ENCODE measurements around the gene DIS3L2.

The DIS3L2 gene

DNA sequence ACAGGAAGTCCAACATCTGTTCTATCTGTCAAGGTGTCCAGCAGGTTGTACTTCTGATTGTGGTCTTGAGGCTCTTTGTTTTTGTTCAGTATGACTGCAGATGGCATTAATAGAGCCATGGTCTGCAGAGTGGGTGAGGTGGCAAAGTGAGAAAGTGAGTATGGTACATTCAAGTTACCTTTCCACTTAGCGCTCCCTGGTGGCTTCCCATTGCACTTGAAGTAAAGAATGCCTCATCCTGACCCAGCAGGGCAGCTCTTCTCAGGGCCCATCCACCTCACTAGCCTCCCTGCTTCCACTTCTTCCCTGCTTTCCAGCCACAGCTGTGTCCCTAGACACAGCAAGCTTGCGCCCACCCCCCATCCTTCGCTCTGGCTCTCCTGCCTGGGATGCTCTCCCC, 269.0 kb downstream of the DIS3L2 start:
- DNase-seq (ENCODE audit: low spot score), result peak; percentile 52

DNA sequence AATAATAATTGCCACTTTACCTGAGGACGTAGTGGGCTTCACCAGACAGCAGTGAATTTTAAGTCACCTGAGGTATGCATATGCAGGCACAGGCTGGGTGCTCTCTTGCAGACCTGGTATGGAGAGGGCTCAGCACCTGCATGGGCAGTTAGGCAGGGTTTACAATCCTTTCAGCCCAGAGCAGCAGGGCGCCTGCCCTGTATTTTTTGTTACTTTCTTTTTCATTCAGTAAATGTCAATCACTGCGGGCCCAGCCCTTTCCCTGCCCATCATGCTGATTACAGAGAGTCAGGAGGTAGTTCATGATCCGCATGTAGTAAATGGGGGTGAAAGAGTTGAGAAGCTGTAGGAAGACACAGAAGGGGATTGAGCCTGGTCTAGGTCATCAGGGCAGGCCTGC, 270.0 kb downstream of the DIS3L2 start:
- no peak for DNase-seq (ENCODE audit: low spot score)

- no peak for DNase-seq (ENCODE audit: low spot score)
These were observed 271.4 kb downstream of the DIS3L2 start for GRCh38 chr2:232232915-232233314.

- DNase-seq (ENCODE audit: low spot score), result no peak
These were observed 273.6 kb downstream of the DIS3L2 start for GRCh38 chr2:232234922-232235615.

- no peak for DNase-seq (ENCODE audit: low spot score)
These were observed 274.2 kb downstream of the DIS3L2 start for GRCh38 chr2:232235716-232236115.

DNA sequence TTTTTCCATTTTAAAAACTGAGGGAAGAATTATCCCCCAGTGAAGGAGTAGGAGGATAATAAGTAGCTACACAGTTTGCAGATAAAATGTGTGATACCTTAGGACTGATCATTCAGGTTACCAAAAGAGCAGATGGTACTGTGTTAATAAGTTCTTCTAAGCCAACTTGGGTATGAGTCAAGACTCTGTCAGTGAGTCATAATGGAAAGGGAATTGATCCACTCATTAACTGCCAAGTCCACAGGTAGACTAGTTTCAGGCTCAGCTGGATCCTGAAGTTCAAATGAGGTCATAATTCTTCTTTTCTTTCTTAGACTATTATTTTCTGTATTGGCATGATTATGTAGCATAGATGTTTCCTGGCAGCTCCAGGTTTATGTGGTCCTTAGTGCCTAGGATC, 274.7 kb downstream of the DIS3L2 start:
- no peak for DNase-seq (ENCODE audit: low spot score)

- DNase-seq (ENCODE audit: low spot score), result no peak
These were observed 276.0 kb downstream of the DIS3L2 start for GRCh38 chr2:232237464-232237863.

DNA sequence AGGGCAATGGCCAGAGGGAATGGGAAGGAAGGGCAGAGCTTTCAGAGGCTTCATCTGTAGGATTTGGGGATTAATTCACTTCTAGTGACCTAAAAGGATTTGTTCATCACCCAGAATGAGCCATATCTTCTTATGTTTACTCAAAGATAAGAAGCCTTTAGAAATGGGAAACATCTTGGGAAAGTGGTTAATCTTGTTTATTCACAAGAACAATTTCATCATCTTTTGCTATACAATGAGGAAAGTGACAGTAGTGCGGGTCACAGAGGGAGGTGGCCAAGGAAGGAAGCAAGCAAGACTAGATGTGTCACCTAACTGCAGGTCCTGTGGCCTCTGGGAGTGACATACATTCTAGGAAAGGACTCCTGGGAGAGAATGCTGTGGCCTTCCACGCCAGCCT, 276.6 kb downstream of the DIS3L2 start:
- DNase-seq (ENCODE audit: low spot score), result no peak

- DNase-seq (ENCODE audit: low spot score), result no peak
These were observed 277.1 kb downstream of the DIS3L2 start for GRCh38 chr2:232238596-232238995.

DNA sequence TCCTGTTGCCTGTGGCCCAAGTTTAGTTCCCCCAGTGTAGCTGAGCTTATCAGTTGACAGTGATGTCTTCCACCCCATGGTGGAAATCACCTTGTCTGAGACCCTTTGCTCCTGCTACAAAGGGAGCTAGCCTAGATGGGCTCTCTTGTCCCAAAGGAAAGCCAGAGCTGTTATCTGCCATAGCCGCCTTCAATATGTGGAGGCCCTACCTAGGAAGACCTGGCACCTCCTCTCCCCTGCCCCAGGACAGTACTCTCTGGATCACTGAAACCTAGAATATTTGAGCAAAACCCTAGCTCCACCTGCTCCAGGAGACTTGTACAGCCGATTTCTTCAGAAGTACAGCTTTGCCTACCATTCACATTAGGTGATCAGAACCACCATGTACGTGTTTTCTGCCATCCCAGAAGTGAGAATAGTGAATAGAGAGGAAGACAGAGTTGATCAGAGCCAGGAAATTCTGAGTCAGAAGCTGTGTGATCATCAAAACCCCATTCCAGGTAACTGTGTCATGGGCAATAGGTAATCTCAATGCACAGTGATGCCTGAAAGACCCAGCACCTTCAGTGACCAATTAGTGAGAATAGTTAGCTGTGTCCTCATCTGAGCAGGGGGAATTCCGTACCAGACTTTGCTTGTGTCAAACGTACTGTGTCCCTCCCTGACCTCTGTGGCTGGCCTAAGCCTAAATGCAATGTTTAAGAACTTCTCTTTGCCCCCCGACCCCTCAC, 278.6 kb downstream of the DIS3L2 start:
- DNase-seq (ENCODE audit: low spot score), result no peak

DNA sequence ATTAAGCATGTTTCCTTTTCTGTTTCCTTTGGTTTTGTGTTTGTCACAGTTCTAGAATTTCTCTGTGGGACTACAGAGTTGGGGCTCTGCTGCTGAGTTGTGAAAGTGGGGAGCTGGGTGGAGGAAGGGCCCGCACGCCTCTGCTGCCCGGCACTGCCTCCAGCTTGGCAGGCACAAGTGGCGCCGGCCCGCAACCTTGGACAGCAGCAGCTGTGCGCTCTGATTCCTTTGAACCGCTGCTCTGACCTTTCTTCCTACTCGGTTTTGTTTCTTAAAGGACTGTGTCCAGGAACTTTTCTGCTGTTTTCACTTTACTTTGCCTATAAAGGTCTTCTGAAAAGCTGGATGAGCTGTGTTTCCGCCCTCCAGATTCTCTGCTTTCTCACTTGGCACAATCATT, 279.4 kb downstream of the DIS3L2 start:
- DNase-seq (ENCODE audit: low spot score), result no peak

GRCh38 chr2:232242316-232242715, 280.8 kb downstream of the DIS3L2 start:
- no peak for DNase-seq (ENCODE audit: low spot score)

- DNase-seq (ENCODE audit: low spot score), result no peak
These were observed 283.6 kb downstream of the DIS3L2 start for GRCh38 chr2:232245111-232245510.

- DNase-seq (ENCODE audit: low spot score), result no peak
These were observed 284.7 kb downstream of the DIS3L2 start for GRCh38 chr2:232246245-232246644.

DNA sequence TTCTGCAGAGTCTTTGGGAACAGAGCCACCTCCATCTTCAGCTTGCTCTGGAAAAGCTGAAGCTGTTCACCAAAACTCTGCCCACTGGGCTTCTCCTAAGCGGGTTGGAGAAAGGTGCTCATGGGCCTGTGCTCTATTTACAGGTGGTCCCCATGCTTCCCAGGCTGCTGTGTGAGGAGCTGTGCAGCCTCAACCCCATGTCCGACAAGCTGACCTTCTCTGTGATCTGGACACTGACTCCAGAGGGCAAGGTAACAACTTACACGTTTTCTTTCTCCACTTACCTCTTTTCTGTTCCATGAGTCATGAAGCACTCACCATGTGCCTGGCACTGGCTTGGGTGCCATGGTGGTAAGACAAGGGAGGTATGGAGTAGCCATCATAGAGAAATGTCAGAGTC, 287.6 kb downstream of the DIS3L2 start:
- no peak for DNase-seq (ENCODE audit: low spot score)

- no peak for DNase-seq (ENCODE audit: low spot score)
These were observed 289.0 kb downstream of the DIS3L2 start for GRCh38 chr2:232250246-232251175.

- no peak for DNase-seq (ENCODE audit: low spot score)
These were observed 293.5 kb downstream of the DIS3L2 start for GRCh38 chr2:232255033-232255432.

- DNase-seq (ENCODE audit: low spot score), result no peak
These were observed 298.6 kb downstream of the DIS3L2 start for GRCh38 chr2:232260075-232260474.

- no peak for DNase-seq (ENCODE audit: low spot score)
These were observed 300.3 kb downstream of the DIS3L2 start for GRCh38 chr2:232261776-232262175.

DNA sequence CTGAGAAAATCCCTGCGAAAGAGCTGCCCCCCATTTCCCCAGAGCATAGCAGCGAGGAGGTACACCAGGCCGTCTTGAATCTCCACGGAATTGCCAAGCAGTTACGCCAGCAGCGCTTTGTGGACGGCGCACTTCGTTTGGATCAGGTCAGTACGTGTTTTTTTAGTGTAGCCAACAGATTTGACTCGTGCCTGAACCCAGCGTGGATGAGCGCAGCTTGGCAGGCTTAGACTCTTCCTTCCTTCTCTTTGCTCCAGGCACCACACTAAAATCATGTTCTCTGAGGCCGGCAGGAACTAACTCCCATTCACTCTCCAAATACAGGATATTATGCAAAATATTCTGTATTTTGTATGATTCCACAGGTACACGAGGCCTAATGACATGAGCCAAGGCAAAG, 301.8 kb downstream of the DIS3L2 start:
- DNase-seq (ENCODE audit: low spot score), result no peak

DNA sequence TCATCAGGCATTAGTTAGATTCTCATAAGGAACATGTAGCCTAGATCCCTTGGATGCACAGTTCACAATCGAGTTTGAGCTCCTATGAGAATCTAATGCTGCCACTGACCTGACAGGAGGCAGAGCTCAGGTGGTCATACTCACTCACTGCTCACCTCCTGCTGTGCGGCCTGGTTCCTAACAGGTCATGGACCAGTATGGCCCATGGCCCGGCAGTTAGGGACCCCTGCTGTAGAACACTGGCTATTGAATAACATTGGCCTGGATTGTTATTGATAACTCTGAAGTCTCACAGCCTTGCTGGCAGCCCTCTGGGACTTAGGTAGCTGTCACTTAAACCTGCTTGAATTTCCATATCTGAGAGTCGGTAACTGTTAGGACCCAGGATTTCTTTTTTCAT, 302.6 kb downstream of the DIS3L2 start:
- no peak for DNase-seq (ENCODE audit: low spot score)

- no peak for DNase-seq (ENCODE audit: low spot score)
These were observed 303.8 kb downstream of the DIS3L2 start for GRCh38 chr2:232265329-232265728.
